SJCRH30 (cell line): Measurements from ENCODE around the gene ATP6V1A. TPM values are rescaled to one million over a fixed set of nuclear protein-coding genes. Genes with fewer than 3 reads are reported as not detected.

Experiments
- DNase-seq, 2 experiments: peaks; one replicate each; pipeline ENCODE4 v3.0.0-alpha.2; 2015 to 2020
- H3K27ac ChIP-seq: fragments of 250-450 bp; sonication (Bioruptor Pico); 2 replicates; pipeline ENCODE4 v1.5.1; 2020; ENCODE audit warnings: mild to moderate bottlenecking, moderate library complexity
- H3K27me3 ChIP-seq: fragments of 250-450 bp; sonication (Bioruptor Pico); 2 replicates; pipeline ENCODE4 v1.5.1; 2020; ENCODE audit warnings: mild to moderate bottlenecking, moderate library complexity
- H3K36me3 ChIP-seq: fragments of 250-450 bp; sonication (Bioruptor Pico); 2 replicates; pipeline ENCODE4 v1.5.1; 2020; ENCODE audit warnings: mild to moderate bottlenecking, moderate library complexity
- H3K4me1 ChIP-seq: fragments of 250-450 bp; sonication (Bioruptor Pico); 2 replicates; pipeline ENCODE4 v1.5.1; 2020; ENCODE audit warnings: mild to moderate bottlenecking, moderate library complexity
- H3K4me3 ChIP-seq: fragments of 250-450 bp; sonication (Bioruptor Pico); 2 replicates; pipeline ENCODE4 v1.5.1; 2020; ENCODE audit warnings: mild to moderate bottlenecking, moderate library complexity
- H3K9me3 ChIP-seq: fragments of 250-450 bp; sonication (Bioruptor Pico); replicated peaks from 2 replicates; pipeline ENCODE4 v1.5.1; 2020; ENCODE audit warnings: mild to moderate bottlenecking, moderate library complexity
- total RNA-seq: library from RNA; depleted of rRNA; stranded (reverse); fragments of >200 nt; shearing (Covaris generic); gene quantifications from 2 replicates; pipeline ENCODE4 v1.2.3, GENCODE V29; 2014

ATP6V1A gene
- total RNA-seq, 1 experiment from 2014 or later = 47.5 TPM

GRCh38 chr3:113769551-113769950, 22.7 kb downstream of the ATP6V1A start:
- DNase-seq = peak in 1 of 2 experiments; percentile 7
- H3K4me1 ChIP-seq = no peaks in the 10 kb centered on the region
- no peaks in the 10 kb centered on the region for H3K9me3 ChIP-seq
- no peaks in the 10 kb centered on the region for H3K36me3 ChIP-seq
- H3K27ac ChIP-seq = no peak overlapping the region
- no peak overlapping the region for H3K4me3 ChIP-seq
- no peaks in the 10 kb centered on the region for H3K27me3 ChIP-seq

- Histone ChIP-seq H3K36me3 (no peaks in the 10 kb centered on the region), H3K27me3 (no peaks in the 10 kb centered on the region), H3K27ac (no peak overlapping the region), H3K4me1 (no peaks in the 10 kb centered on the region), H3K4me3 (no peak overlapping the region), H3K9me3 (no peaks in the 10 kb centered on the region)
- DNase-seq = no peak
Measured at GRCh38 chr3:113771993-113772392, 25.2 kb downstream of the ATP6V1A start.

GRCh38 chr3:113773381-113773780, 26.5 kb downstream of the ATP6V1A start:
- no peak for DNase-seq
- H3K4me1 ChIP-seq = no peaks in the 10 kb centered on the region
- no peaks in the 10 kb centered on the region for H3K36me3 ChIP-seq
- H3K27ac ChIP-seq = no peak overlapping the region
- H3K9me3 ChIP-seq = no peaks in the 10 kb centered on the region
- no peak overlapping the region for H3K4me3 ChIP-seq
- no peaks in the 10 kb centered on the region for H3K27me3 ChIP-seq

- H3K27ac ChIP-seq = no peak overlapping the region
- no peaks in the 10 kb centered on the region for H3K27me3 ChIP-seq
- H3K36me3 ChIP-seq = no peaks in the 10 kb centered on the region
- no peaks in the 10 kb centered on the region for H3K4me1 ChIP-seq
- DNase-seq = no peak
- no peak overlapping the region for H3K4me3 ChIP-seq
- H3K9me3 ChIP-seq = no peaks in the 10 kb centered on the region
Measured at GRCh38 chr3:113775516-113775915, 28.7 kb downstream of the ATP6V1A start.

GRCh38 chr3:113776564-113776963, 29.7 kb downstream of the ATP6V1A start:
- no peaks in the 10 kb centered on the region for H3K27me3 ChIP-seq
- H3K4me3 ChIP-seq = no peak overlapping the region
- H3K9me3 ChIP-seq = no peaks in the 10 kb centered on the region
- H3K36me3 ChIP-seq = no peaks in the 10 kb centered on the region
- H3K27ac ChIP-seq = no peak overlapping the region
- H3K4me1 ChIP-seq = no peaks in the 10 kb centered on the region
- no peak for DNase-seq

GRCh38 chr3:113783463-113783862, 36.6 kb downstream of the ATP6V1A start:
- no peak overlapping the region for H3K4me3 ChIP-seq
- no peaks in the 10 kb centered on the region for H3K9me3 ChIP-seq
- H3K4me1 ChIP-seq = peaks cover 12% of the 10 kb centered on the region
- H3K27me3 ChIP-seq = no peaks in the 10 kb centered on the region
- H3K27ac ChIP-seq = peak overlapping the region; percentile 56
- H3K36me3 ChIP-seq = peaks cover 7% of the 10 kb centered on the region; the same call in 1 of the 2 replicates
- DNase-seq = peak; percentile 16 to 23

GRCh38 chr3:113783980-113784379, 37.1 kb downstream of the ATP6V1A start:
- DNase-seq = no peak
- Histone ChIP-seq H3K4me3 (no peak overlapping the region), H3K36me3 (peaks cover 13% of the 10 kb centered on the region), H3K27ac (no peak overlapping the region; the same call in 1 of the 2 replicates), H3K27me3 (no peaks in the 10 kb centered on the region), H3K4me1 (peaks cover 12% of the 10 kb centered on the region), H3K9me3 (no peaks in the 10 kb centered on the region)

- Histone ChIP-seq H3K27ac (no peak overlapping the region), H3K9me3 (no peaks in the 10 kb centered on the region), H3K4me3 (no peak overlapping the region), H3K4me1 (no peaks in the 10 kb centered on the region; the same call in 1 of the 2 replicates), H3K36me3 (peaks cover 17% of the 10 kb centered on the region), H3K27me3 (no peaks in the 10 kb centered on the region)
- DNase-seq = no peak
Measured at GRCh38 chr3:113791381-113791780, 44.5 kb downstream of the ATP6V1A start.

- Histone ChIP-seq H3K27ac (no peak overlapping the region), H3K4me3 (no peak overlapping the region), H3K27me3 (no peaks in the 10 kb centered on the region), H3K9me3 (no peaks in the 10 kb centered on the region), H3K4me1 (no peaks in the 10 kb centered on the region; the same call in 1 of the 2 replicates), H3K36me3 (peaks cover 13% of the 10 kb centered on the region)
- no peak for DNase-seq
Measured at GRCh38 chr3:113794526-113794925, 47.7 kb downstream of the ATP6V1A start.

- no peaks in the 10 kb centered on the region for H3K9me3 ChIP-seq
Measured at GRCh38 chr3:113795693-113796092, 48.9 kb downstream of the ATP6V1A start.

GRCh38 chr3:113802795-113803455, 56.1 kb downstream of the ATP6V1A start:
- DNase-seq = no peak
- no peaks in the 10 kb centered on the region for H3K27me3 ChIP-seq
- no peak overlapping the region for H3K27ac ChIP-seq
- H3K4me3 ChIP-seq = no peak overlapping the region
- H3K9me3 ChIP-seq = no peaks in the 10 kb centered on the region
- H3K4me1 ChIP-seq = no peaks in the 10 kb centered on the region
- H3K36me3 ChIP-seq = peaks cover 27% of the 10 kb centered on the region

More at GRCh38 chr3:113795693-113796092, 48.9 kb downstream of the ATP6V1A start:
- Histone ChIP-seq H3K4me1 (no peaks in the 10 kb centered on the region; the same call in 1 of the 2 replicates), H3K36me3 (peaks cover 14% of the 10 kb centered on the region), H3K27me3 (no peaks in the 10 kb centered on the region), H3K27ac (no peak overlapping the region), H3K4me3 (no peak overlapping the region)
- no peak for DNase-seq

GRCh38 chr3:113804661-113805060, 57.8 kb downstream of the ATP6V1A start:
- Histone ChIP-seq H3K36me3 (peaks cover 15% of the 10 kb centered on the region; the same call in 1 of the 2 replicates), H3K27me3 (no peaks in the 10 kb centered on the region), H3K4me1 (no peaks in the 10 kb centered on the region), H3K27ac (no peak overlapping the region), H3K9me3 (no peaks in the 10 kb centered on the region), H3K4me3 (no peak overlapping the region)
- DNase-seq = no peak

GRCh38 chr3:113805249-113805648, 58.4 kb downstream of the ATP6V1A start:
- no peak overlapping the region for H3K4me3 ChIP-seq
- no peak overlapping the region for H3K27ac ChIP-seq
- no peaks in the 10 kb centered on the region for H3K27me3 ChIP-seq
- peaks cover 15% of the 10 kb centered on the region; the same call in 1 of the 2 replicates for H3K36me3 ChIP-seq
- no peaks in the 10 kb centered on the region for H3K4me1 ChIP-seq
- DNase-seq = no peak
- H3K9me3 ChIP-seq = no peaks in the 10 kb centered on the region

- H3K4me1 ChIP-seq = no peaks in the 10 kb centered on the region
- H3K27me3 ChIP-seq = no peaks in the 10 kb centered on the region
- H3K27ac ChIP-seq = no peak overlapping the region
- H3K4me3 ChIP-seq = no peak overlapping the region
- H3K36me3 ChIP-seq = no peaks in the 10 kb centered on the region
- no peak for DNase-seq
- no peaks in the 10 kb centered on the region for H3K9me3 ChIP-seq
Measured at GRCh38 chr3:113812854-113813253, 66.0 kb downstream of the ATP6V1A start.

- no peaks in the 10 kb centered on the region for H3K27me3 ChIP-seq
- no peaks in the 10 kb centered on the region for H3K4me1 ChIP-seq
- no peaks in the 10 kb centered on the region for H3K9me3 ChIP-seq
- DNase-seq = no peak
- no peaks in the 10 kb centered on the region for H3K36me3 ChIP-seq
- no peak overlapping the region for H3K27ac ChIP-seq
- H3K4me3 ChIP-seq = no peak overlapping the region
Measured at GRCh38 chr3:113819866-113820265, 73.0 kb downstream of the ATP6V1A start.

- Histone ChIP-seq H3K4me1 (peaks cover 3% of the 10 kb centered on the region; the same call in 1 of the 2 replicates), H3K27ac (no peak overlapping the region), H3K36me3 (no peaks in the 10 kb centered on the region), H3K4me3 (no peak overlapping the region), H3K27me3 (no peaks in the 10 kb centered on the region), H3K9me3 (no peaks in the 10 kb centered on the region)
- DNase-seq = peak in 1 of 2 experiments; percentile 11
Measured at GRCh38 chr3:113825090-113825489, 78.3 kb downstream of the ATP6V1A start.
